Measurements from ENCODE around the gene PLAC8.

PLAC8 gene

DNA sequence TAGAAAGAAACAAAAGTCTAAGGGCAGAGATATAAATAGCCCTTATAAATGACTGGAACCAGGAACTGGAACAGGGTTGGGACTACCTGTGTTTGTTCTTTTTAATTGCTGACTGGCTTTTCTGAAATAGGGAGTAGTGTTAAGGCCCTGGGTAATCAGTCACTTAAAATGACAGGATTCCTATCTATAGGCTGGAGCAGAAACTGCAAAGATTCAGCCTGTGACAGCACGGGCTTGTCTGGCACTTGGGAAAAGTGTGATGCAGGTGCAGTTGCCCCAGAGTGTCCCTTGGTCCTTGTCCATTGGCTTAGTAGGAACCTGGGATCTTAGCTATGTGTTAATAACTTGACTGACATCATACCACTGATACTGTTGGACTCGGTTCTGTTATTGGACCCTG is 14.7 kb upstream of the PLAC8 start:
- DNase-seq (ENCODE audit: low read depth, low spot score) = no peak
- POLR2A ChIA-PET = no interaction called here
- CTCF ChIA-PET = no interaction called here
- TF ChIP-seq, protein P1, sequence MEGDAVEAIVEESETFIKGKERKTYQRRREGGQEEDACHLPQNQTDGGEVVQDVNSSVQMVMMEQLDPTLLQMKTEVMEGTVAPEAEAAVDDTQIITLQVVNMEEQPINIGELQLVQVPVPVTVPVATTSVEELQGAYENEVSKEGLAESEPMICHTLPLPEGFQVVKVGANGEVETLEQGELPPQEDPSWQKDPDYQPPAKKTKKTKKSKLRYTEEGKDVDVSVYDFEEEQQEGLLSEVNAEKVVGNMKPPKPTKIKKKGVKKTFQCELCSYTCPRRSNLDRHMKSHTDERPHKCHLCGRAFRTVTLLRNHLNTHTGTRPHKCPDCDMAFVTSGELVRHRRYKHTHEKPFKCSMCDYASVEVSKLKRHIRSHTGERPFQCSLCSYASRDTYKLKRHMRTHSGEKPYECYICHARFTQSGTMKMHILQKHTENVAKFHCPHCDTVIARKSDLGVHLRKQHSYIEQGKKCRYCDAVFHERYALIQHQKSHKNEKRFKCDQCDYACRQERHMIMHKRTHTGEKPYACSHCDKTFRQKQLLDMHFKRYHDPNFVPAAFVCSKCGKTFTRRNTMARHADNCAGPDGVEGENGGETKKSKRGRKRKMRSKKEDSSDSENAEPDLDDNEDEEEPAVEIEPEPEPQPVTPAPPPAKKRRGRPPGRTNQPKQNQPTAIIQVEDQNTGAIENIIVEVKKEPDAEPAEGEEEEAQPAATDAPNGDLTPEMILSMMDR (IDR thresholded peaks at IDR 0.05; ENCODE audit: insufficient read depth, low read length, missing control alignments) = no peak
- H3K4me3 ChIP-seq (ENCODE audit: low read depth, low read length) = no peak overlapping the region

DNA sequence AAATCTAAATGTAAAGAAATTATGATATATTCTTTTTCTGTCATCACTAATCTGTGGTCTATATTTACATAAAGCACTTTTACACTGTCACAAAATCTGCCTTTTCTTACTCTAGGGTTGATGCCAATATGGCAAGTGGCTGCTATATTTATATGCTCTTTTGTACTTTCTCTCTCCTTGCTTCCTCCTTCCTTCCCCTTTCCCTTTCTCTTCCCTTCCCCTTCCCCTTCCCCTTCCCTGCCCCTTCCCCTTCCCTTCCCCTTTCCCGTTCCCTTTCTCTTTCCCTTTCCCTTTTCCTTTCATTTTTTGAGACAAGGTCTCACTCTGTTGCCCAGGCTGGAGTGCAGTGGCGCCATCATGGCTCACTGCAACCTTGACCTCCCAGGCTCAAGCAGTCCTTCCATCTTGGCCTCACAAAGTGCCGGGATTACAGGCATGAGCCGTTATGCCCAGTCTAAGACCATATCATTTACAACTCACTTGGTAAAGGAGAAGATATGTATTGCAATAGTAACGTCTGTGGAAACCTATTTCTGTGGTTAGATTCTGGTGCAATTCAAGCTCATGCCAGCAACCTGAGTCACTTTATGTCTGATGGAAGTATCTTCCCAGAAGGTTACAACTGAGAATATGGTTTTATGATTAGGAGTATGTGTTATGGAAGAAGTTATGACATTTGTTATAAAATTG is 13.9 kb upstream of the PLAC8 start:
- ChIA-PET POLR2A (no interaction called here), CTCF (no interaction called here)
- peak; percentile 78 for DNase-seq (ENCODE audit: low read depth, low spot score)
- TF ChIP-seq, protein P1 (IDR thresholded peaks at IDR 0.05; ENCODE audit: insufficient read depth, low read length, missing control alignments) = no peak
- H3K4me3 ChIP-seq (ENCODE audit: low read depth, low read length) = no peak overlapping the region

DNA sequence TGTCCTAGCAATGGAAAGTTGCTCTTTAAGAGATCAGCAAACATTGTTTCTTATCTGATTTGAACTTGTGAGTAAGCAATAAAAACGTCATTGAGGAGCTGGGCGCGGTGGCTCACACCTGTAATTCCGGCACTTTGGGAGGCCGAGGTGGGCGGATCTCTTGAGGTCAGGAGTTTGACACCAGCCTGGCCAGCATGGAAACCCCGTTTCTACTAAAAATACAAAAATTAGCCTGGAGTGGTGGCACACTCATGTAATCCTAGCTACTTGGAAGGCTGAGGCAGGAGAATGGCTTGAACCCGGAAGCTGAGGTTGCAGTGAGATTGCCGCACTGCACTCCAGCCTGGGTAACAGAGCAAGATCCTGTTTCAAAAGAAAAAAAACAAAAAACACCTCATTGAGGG is 11.2 kb upstream of the PLAC8 start:
- no peak overlapping the region for H3K4me3 ChIP-seq (ENCODE audit: low read depth, low read length)
- TF ChIP-seq, protein P1 (IDR thresholded peaks at IDR 0.05; ENCODE audit: insufficient read depth, low read length, missing control alignments) = no peak
- ChIA-PET POLR2A (no interaction called here), CTCF (interaction anchor here (0.9 kb wide), 1 partner anchor 24 kb away, joined by 3 read pairs; no protein-coding TSS in a partner anchor)
- DNase-seq (ENCODE audit: low read depth, low spot score) = no peak

DNA sequence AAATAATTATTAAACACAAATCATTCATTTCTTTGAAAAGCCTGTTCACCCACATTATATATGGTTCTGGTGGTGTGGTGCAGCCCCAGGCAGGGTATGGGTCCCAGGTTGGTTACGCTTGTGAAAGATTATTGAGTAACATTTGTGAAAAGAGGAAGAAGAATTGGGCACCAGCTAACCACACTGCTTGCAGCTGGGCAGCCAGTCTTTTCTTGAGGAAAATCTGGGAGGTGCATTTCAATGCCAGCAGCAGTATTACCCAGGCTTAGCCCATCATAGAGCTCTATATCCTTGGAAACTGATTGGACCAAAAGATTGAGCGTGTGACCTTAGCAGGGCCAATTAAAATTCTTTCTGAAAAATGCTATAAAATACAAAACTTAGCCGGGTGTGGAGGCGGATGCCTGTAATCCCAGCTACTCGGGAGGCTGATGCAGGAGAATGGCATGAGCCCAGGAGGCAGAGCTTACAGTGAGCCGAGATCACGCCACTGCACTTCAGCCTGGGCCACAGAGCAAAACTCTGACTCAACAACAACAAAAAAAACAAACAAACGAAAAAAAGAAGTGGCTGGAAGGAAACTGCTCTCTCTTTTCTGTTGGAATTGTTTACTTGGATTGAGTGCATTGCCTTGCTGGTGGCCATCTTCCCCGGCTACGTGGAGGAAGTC is 9.7 kb upstream of the PLAC8 start:
- TF ChIP-seq, protein P1 (IDR thresholded peaks at IDR 0.05; ENCODE audit: insufficient read depth, low read length, missing control alignments) = no peak
- no peak overlapping the region for H3K4me3 ChIP-seq (ENCODE audit: low read depth, low read length)
- ChIA-PET CTCF (interaction anchor here (0.6 to 1.7 kb wide), 3 partner anchors 12 to 136 kb away, joined by 3 to 9 read pairs (median 4); no protein-coding TSS in a partner anchor), POLR2A (no interaction called here)
- DNase-seq (ENCODE audit: low read depth, low spot score) = no peak

DNA sequence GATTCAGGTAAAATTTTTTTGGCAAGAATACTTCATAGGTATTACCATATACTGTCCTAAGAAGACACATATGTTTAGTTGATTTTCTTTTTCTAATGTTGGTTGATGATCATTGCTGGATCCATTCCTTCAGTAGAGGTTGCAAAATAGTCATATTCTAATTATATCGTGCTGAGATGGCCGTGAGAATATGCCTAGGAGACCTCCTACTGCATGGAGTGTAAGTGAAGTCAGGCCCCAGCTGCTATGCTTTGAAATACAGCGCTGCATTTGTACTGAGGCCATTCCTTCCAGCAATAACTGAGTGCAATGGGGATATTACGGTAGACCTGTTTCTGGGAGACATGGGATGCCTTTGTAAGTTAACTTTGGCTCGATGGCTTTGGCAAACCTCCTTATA is 6.7 kb upstream of the PLAC8 start:
- DNase-seq (ENCODE audit: low read depth, low spot score) = no peak
- H3K4me3 ChIP-seq (ENCODE audit: low read depth, low read length) = no peak overlapping the region
- TF ChIP-seq, protein P1 (IDR thresholded peaks at IDR 0.05; ENCODE audit: insufficient read depth, low read length, missing control alignments) = no peak
- POLR2A ChIA-PET = no interaction called here
- CTCF ChIA-PET = interaction anchor here (1.0 to 1.3 kb wide), 2 partner anchors 11 to 13 kb away, joined by 3 to 4 read pairs; no protein-coding TSS in a partner anchor

DNA sequence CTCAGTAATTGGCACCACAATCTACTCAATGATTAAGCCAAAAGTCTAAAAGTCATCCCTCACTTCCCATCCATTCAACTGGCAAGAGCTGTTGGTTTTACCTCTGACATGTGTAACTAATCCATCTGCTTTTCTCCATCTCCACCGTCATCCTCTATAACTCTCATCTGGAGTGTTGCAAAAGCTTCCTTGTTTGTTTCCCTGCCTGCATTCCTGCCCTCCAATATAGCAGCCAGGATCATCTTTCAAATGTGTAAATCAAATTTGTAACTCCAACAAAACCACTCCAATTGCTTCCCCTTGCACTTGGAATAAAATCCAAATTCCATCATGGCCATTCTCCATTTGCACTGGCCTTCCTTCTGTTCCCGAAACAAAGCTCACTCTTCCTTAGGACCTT is 4.3 kb upstream of the PLAC8 start:
- ChIA-PET CTCF (interaction anchor here (2.0 kb wide), 1 partner anchor 8 kb away, joined by 8 read pairs; no protein-coding TSS in a partner anchor), POLR2A (no interaction called here)
- DNase-seq (ENCODE audit: low read depth, low spot score) = no peak
- H3K4me3 ChIP-seq (ENCODE audit: low read depth, low read length) = no peak overlapping the region
- TF ChIP-seq, protein P1 (IDR thresholded peaks at IDR 0.05; ENCODE audit: insufficient read depth, low read length, missing control alignments) = no peak
